NOMO-1 treated with dmso at 0.1 percent for 144 hours (cell line): ENCODE data around the gene KRTAP1-4.
"Not testable (repeated sequence)": the region's sequence is repeated elsewhere in the genome, so short reads cannot be mapped to it uniquely, and the experiment has no call there.

Source experiments
- DNase-seq: peaks from one replicate; lab custom pipeline; 2025; ENCODE audit not compliant: unreplicated experiment; lab: John Stamatoyannopoulos, UW

The KRTAP1-4 gene

DNA sequence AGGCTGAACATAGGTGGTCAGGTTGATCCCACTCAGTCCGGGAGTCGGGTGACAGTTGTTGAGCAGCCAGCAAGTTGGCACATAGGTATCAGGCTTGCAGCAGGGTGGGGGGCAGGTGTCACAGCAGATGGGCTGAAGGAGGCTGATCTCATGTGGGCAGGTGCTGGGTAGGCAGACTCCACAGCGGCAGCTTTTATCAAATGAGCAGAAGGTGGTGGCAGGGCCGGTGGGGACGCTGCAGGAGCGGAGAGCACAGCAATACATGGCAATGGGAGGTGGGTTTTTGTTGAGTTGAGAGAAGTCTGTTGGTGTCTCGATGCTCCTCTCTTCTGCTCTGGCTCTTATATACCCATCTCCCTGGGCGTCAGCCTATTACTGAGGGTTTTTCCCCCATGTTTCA, 21.2 kb downstream of the KRTAP1-4 start, which contains the start of gene KRTAP3-1:
TSS of gene KRTAP3-1 (minus strand) at position 318 of the 400 bp plus-strand sequence. CDS start at position 264, 54 bp downstream.
- no peak for DNase-seq

DNA sequence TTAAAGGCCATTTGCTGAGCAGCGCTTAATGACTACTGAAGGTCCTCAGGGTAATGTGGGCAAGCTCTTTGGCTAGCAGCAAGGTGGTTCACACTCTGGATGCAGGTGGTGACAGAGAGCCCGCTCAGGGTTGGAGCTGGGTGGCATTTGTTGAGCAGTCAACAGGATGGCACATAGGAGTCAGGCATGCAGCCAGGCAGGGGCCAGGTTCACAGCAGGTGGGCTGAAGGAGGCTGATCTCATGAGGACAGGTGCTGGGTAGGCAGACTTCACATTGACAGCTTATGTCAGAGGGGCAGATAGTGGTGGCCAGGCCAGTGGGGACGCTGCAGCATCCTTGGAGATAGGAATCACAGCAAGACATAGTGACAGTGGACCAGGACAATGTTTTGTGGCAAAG, 25.6 kb downstream of the KRTAP1-4 start:
- no peak for DNase-seq

DNA sequence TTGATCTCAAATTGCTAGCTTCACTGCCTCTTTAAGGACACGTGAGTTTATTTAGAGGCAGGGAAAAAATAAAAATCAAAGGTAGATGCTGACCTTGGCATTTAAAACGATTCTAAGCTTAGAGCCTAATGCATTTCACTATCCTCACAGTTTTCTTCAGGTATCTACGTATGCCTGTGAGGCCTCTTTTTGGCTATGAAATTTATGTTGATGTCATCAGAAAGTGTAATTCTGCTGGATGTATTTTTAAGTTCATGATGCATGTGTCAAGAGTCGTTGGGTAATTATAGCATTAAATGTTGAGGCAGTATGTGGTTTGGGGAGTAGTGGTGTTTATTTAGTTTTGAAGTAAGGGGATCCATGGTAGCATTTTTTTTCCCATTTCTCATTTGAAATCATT, 26.1 kb downstream of the KRTAP1-4 start:
- DNase-seq, result no peak

- DNase-seq, result no peak
Observed at GRCh38 chr17:41002814-41003213, 27.2 kb downstream of the KRTAP1-4 start.

GRCh38 chr17:41001795-41002194, 28.2 kb downstream of the KRTAP1-4 start:
- DNase-seq, result no peak

DNA sequence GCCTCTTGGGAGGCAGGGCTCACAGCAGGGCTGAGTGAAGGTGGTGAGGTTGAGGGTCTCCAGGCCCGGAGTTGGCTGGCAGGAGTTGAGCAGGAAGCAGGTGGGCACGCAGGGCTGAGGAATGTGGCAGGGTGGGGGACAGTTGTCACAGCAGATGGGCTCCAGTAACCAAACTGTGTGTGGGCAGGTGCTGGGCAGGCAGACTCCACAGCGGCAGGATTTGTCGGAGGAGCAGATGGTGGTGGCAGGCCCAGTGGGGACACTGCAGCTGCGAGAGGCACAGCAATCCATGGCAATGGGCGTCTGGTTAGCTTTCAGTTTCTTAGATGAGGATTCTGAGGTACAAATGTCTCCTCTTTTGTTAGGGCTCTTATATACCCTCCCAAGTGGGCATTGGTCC, 30.4 kb downstream of the KRTAP1-4 start, which contains the start of gene KRTAP3-2:
TSS of gene KRTAP3-2 (minus strand) at position 344 of the 400 bp plus-strand sequence. CDS start at position 291, 53 bp downstream.
- not testable (repeated sequence) for DNase-seq

DNA sequence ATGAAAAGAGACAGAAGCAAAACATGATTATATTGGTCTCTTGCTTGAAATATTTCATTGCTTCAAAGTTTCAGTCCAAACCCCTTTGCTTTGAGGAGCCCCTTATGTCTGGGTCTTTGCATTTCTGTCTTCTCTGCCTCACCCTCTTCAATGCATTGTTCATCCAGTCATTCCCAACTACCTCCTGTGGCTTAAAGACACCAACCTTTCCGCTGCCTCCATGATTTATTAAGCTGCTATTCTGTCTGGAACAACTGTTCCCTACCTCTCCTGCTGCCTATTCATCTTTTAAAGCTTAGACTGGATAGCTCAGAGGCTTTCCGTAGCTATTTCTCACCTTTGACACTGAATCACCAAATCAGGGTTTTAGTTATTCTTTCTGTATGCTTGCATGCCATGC, 32.6 kb downstream of the KRTAP1-4 start:
- no peak for DNase-seq

DNA sequence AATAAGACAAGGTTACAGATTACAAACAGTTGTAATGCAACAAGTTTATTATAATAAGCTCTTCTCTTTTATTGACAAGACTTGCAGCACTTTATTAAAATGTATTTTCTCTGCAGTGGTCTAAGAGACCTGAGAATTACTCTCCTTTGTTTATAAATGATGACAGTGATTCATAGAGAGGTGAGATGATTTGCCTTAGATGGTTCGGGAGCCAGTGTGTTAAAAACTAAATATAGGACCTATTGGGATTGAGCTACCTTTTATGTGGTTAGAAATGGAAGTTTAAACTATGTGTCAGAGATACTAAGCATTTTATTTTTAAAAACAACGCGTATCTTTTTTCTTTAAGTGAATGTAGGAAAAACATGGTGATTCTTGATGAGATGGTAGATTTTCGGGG, 33.2 kb downstream of the KRTAP1-4 start:
- no peak for DNase-seq

- no peak for DNase-seq
Observed at GRCh38 chr17:40995116-40995515, 34.9 kb downstream of the KRTAP1-4 start.

- DNase-seq, result no peak
Observed at GRCh38 chr17:40993839-40994238, 36.2 kb downstream of the KRTAP1-4 start, which contains the start of gene KRTAP3-3. Gene KRTAP3-3 (minus strand): TSS chr17:40994164. CDS start chr17:40994097, 67 bp downstream.

GRCh38 chr17:40993084-40993483, 36.9 kb downstream of the KRTAP1-4 start:
- DNase-seq, result no peak

DNA sequence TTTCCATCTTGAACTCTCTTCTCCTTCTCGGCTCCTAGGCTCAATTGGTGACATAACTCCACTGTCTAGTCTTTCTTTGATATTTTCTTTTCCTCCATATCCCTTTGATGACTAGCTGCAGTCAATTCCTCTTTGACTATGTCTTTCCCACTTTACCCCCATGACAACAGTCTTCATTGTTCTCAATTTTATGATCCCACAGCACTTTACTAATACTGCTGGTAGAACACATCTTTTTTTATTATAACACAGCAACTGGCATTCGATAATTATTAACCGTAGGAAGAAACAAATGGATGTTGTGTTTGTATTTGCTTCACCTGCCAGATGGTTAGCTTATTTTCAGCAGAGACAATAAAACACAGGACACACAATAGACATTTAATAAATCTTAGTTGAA, 37.3 kb downstream of the KRTAP1-4 start:
- no peak for DNase-seq

DNA sequence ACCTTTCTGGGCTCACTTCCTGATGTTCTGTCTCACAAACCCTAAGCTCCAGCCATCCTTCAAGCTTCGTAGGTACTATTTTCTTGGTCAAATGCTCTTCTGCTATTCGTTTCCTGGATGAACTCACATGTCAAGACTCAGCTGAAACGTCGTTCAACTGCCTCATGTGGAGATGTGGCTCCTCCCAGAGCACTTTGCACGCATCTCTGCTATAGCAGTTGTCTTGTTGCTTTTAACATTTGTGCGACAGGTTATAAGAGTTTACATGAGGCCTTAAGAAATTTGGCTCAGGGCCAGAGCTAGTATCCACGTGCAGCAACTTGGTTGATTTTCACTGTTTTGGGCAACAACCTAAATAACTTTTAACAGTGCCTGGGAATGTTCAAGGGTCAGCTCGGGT, 43.1 kb downstream of the KRTAP1-4 start:
- DNase-seq, result no peak

GRCh38 chr17:40984226-40984625, 45.8 kb downstream of the KRTAP1-4 start, which contains the start of gene KRT40:
Gene KRT40 (minus strand): TSS chr17:40984326. CDS start chr17:40984273, 53 bp downstream.
- DNase-seq, result no peak

GRCh38 chr17:40981115-40981514, 48.9 kb downstream of the KRTAP1-4 start:
- no peak for DNase-seq

- DNase-seq, result no peak
Observed at GRCh38 chr17:40980596-40980995, 49.4 kb downstream of the KRTAP1-4 start.

- no peak for DNase-seq
Observed at GRCh38 chr17:40980117-40980516, 49.9 kb downstream of the KRTAP1-4 start.
